Measurements from ENCODE around the gene SESN3.

The SESN3 gene

GRCh38 chr11:95248666-95249467, 17.9 kb upstream of the SESN3 start:
- DNase-seq: peak; percentile 5

- DNase-seq: no peak
Measured at GRCh38 chr11:95247883-95248282, 16.9 kb upstream of the SESN3 start.

GRCh38 chr11:95247127-95247684, 16.2 kb upstream of the SESN3 start:
- DNase-seq: no peak

- DNase-seq: no peak
Measured at GRCh38 chr11:95245581-95245980, 14.6 kb upstream of the SESN3 start.

GRCh38 chr11:95245038-95245437, 14.0 kb upstream of the SESN3 start:
- DNase-seq: peak; percentile 29

- DNase-seq: no peak
Measured at GRCh38 chr11:95243673-95244072, 12.7 kb upstream of the SESN3 start.

GRCh38 chr11:95242845-95243605, 12.0 kb upstream of the SESN3 start:
- DNase-seq: no peak

- no peak for DNase-seq
Measured at GRCh38 chr11:95242091-95242844, 11.3 kb upstream of the SESN3 start.

GRCh38 chr11:95241681-95242081, 10.7 kb upstream of the SESN3 start:
- no peak for DNase-seq

- DNase-seq: no peak
Measured at GRCh38 chr11:95239871-95240649, 9.1 kb upstream of the SESN3 start.

- no peak for DNase-seq
Measured at GRCh38 chr11:95232666-95233065, 1.7 kb upstream of the SESN3 start.

GRCh38 chr11:95231881-95232605, 1.0 kb upstream of the SESN3 start:
- DNase-seq: peak; percentile 76

GRCh38 chr11:95230810-95231126, 234 bp downstream of the SESN3 start:
- DNase-seq: no peak

- peak; percentile 18 for DNase-seq
Measured at GRCh38 chr11:95229993-95230809, 801 bp downstream of the SESN3 start.

- no peak for DNase-seq
Measured at GRCh38 chr11:95229199-95229992, 1.6 kb downstream of the SESN3 start.

GRCh38 chr11:95228081-95228749, 2.8 kb downstream of the SESN3 start:
- DNase-seq: no peak

GRCh38 chr11:95227060-95227459, 3.9 kb downstream of the SESN3 start:
- DNase-seq: peak; percentile 24

GRCh38 chr11:95222817-95223216, 8.2 kb downstream of the SESN3 start:
- no peak for DNase-seq

GRCh38 chr11:95219599-95219998, 11.4 kb downstream of the SESN3 start:
- no peak for DNase-seq
